Measurements from ENCODE around the gene UGT1A9. TPM values are rescaled to one million over a fixed set of nuclear protein-coding genes. Genes with fewer than 3 reads are reported as not detected.

UGT1A9 gene
- total and polyA plus RNA-seq, 4 donors = not detected

DNA sequence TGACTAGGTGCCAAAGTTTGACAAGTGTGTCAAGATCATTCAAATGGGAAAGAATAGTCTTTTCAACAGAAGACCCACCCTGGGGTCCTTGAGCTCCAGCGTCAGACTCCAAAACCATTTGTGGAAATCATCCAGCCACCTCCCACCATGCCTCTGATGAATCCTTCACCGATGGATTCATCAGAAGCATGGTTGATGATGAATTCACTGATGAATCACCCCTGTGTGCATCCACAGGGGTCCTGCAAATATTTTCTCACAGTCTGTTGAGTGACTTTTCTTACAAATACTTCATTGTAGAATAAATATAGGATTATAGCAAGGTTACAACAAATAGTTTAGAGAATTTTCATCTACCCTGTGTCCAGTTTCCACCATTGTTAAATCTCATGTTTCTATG, 4.3 kb downstream of the UGT1A9 start:
- ATAC-seq (ENCODE audit: insufficient read depth, low FRiP score) (no peak), DNase-seq (no peak)
- 87 to 93% methylated on average over 2 of the region's 2 CpGs for WGBS, 2 donors
- H3K4me1 ChIP-seq (ENCODE audit: control insufficient read depth in 5 of 5, insufficient read depth in 5 of 5, low read length in 5 of 5) = no peaks in the 10 kb centered on the region
- TF ChIP-seq, protein P1, sequence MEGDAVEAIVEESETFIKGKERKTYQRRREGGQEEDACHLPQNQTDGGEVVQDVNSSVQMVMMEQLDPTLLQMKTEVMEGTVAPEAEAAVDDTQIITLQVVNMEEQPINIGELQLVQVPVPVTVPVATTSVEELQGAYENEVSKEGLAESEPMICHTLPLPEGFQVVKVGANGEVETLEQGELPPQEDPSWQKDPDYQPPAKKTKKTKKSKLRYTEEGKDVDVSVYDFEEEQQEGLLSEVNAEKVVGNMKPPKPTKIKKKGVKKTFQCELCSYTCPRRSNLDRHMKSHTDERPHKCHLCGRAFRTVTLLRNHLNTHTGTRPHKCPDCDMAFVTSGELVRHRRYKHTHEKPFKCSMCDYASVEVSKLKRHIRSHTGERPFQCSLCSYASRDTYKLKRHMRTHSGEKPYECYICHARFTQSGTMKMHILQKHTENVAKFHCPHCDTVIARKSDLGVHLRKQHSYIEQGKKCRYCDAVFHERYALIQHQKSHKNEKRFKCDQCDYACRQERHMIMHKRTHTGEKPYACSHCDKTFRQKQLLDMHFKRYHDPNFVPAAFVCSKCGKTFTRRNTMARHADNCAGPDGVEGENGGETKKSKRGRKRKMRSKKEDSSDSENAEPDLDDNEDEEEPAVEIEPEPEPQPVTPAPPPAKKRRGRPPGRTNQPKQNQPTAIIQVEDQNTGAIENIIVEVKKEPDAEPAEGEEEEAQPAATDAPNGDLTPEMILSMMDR (IDR thresholded peaks at IDR 0.05; ENCODE audit: control extremely low read depth, extremely low read depth) = no peak
- no peak overlapping the region for H3K9ac ChIP-seq (ENCODE audit: insufficient read depth in 1 of 2, low read length in 2 of 2)
- peaks cover 0 to 2% (median 0%) of the 10 kb centered on the region in 4 donors for H3K9me3 ChIP-seq (ENCODE audit: control insufficient read depth in 4 of 4, insufficient read depth in 3 of 4, low read length in 3 of 4)
- H3K36me3 ChIP-seq (ENCODE audit: control insufficient read depth in 4 of 4, insufficient read depth in 4 of 4, low read length in 4 of 4) = no peaks in the 10 kb centered on the region
- no peak overlapping the region for H3K4me3 ChIP-seq
- H3K27me3 ChIP-seq (ENCODE audit: control insufficient read depth in 3 of 3, insufficient read depth in 3 of 3, low read length in 2 of 3) = no peaks in the 10 kb centered on the region
- H3K27ac ChIP-seq (ENCODE audit: low read depth in 1 of 2, low read length in 1 of 2) = no peak overlapping the region

- TF ChIP-seq, protein P1 (IDR thresholded peaks at IDR 0.05; ENCODE audit: control extremely low read depth, extremely low read depth) = no peak
- Histone ChIP-seq H3K27me3 (ENCODE audit: control insufficient read depth in 3 of 3, insufficient read depth in 3 of 3, low read length in 2 of 3) (no peaks in the 10 kb centered on the region), H3K9ac (ENCODE audit: insufficient read depth in 1 of 2, low read length in 2 of 2) (no peak overlapping the region), H3K36me3 (ENCODE audit: control insufficient read depth in 4 of 4, insufficient read depth in 4 of 4, low read length in 4 of 4) (no peaks in the 10 kb centered on the region), H3K4me3 (no peak overlapping the region), H3K27ac (ENCODE audit: low read depth in 1 of 2, low read length in 1 of 2) (no peak overlapping the region), H3K4me1 (ENCODE audit: control insufficient read depth in 5 of 5, insufficient read depth in 5 of 5, low read length in 5 of 5) (no peaks in the 10 kb centered on the region), H3K9me3 (ENCODE audit: control insufficient read depth in 4 of 4, insufficient read depth in 3 of 4, low read length in 3 of 4) (no peaks in the 10 kb centered on the region)
- DNase-seq (no peak), ATAC-seq (ENCODE audit: insufficient read depth, low FRiP score) (no peak)
- WGBS, 2 donors = 68 to 82% methylated on average over 4 of the region's 4 CpGs
These were observed 7.5 kb downstream of the UGT1A9 start for GRCh38 chr2:233679196-233679595.

DNA sequence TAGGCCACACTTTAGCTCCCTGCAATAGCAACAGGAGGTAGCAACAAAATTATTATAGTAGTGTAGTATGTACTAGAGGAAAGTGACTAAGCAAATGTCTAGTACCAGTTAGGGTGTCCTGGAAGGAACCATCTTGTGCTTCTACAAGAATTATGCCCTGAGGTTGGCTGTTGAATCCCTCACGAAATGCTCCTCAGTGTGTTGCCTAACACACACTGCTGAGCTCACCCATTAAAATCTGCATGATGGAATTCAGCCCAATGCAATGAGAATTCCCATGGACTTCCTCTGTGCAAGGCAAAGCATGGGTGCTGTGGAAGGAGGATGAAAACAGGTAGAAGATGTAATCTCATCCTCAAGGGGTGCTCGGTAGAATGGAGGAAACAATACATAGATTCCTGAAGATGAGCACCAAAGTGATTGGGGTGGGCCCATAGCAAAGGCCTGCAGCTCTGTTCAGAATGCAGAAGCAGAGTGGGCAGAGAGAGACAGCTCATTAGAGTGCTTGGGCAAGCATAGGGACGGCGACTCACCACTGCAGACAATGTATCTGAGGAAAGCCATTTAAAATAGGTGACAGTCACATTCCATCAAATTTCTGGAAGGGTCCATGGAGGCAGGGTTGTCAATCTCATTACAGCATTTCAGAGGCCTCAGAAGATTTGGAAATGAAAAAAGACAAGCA, 8.8 kb downstream of the UGT1A9 start:
- no peaks in the 10 kb centered on the region for H3K36me3 ChIP-seq (ENCODE audit: control insufficient read depth in 4 of 4, insufficient read depth in 4 of 4, low read length in 4 of 4)
- no peak overlapping the region for H3K9ac ChIP-seq (ENCODE audit: insufficient read depth in 1 of 2, low read length in 2 of 2)
- no peaks in the 10 kb centered on the region for H3K27me3 ChIP-seq (ENCODE audit: control insufficient read depth in 3 of 3, insufficient read depth in 3 of 3, low read length in 2 of 3)
- no peak for ATAC-seq (ENCODE audit: insufficient read depth, low FRiP score)
- H3K4me3 ChIP-seq = no peak overlapping the region
- WGBS, 2 donors = 83 to 90% methylated on average over 4 of the region's 4 CpGs
- TF ChIP-seq, protein P1 (IDR thresholded peaks at IDR 0.05; ENCODE audit: control extremely low read depth, extremely low read depth) = no peak
- no peaks in the 10 kb centered on the region for H3K4me1 ChIP-seq (ENCODE audit: control insufficient read depth in 5 of 5, insufficient read depth in 5 of 5, low read length in 5 of 5)
- no peak overlapping the region for H3K27ac ChIP-seq (ENCODE audit: low read depth in 1 of 2, low read length in 1 of 2)
- DNase-seq = no peak
- no peaks in the 10 kb centered on the region for H3K9me3 ChIP-seq (ENCODE audit: control insufficient read depth in 4 of 4, insufficient read depth in 3 of 4, low read length in 3 of 4)
